Right lobe of liver (tissue), 6 donors: ENCODE measurements around the gene THBS1. TPM values are rescaled to one million over a fixed set of nuclear protein-coding genes. Genes with fewer than 3 reads are reported as not detected.

ENCODE experiments used
- ATAC-seq, 4 donors: fragments of 200-7000 bp; cut with Tn5 transposase; one replicate each; pipeline ENCODE4 v1.9.1; 2020; ENCODE audit warnings: mild to moderate bottlenecking in 4 of 4, moderate library complexity in 4 of 4
- DNase-seq, 3 donors: peaks; one replicate each; pipeline ENCODE4 v3.0.0-alpha.2; 2020
- H3K27ac ChIP-seq, 3 donors: fragments of 200-600 bp; one replicate each; pipeline ENCODE4 v1.8.0; 2022
- H3K27me3 ChIP-seq, 2 donors: fragments of 200-600 bp; one replicate each; pipeline ENCODE4 v1.8.0; 2022
- H3K36me3 ChIP-seq, 4 donors: fragments of 200-600 bp; sonication (generic) in 1 of 4; one replicate each; pipeline versions ENCODE4 v1.5.1 to v1.8.0; 2017 to 2022; ENCODE audit warnings: control low read depth in 1 of 4
- H3K4me1 ChIP-seq, 4 donors: fragments of 200-600 bp; sonication (generic) in 1 of 4; one replicate each; pipeline versions ENCODE4 v1.5.1 to v1.8.0; 2017 to 2022; ENCODE audit warnings: control low read depth in 1 of 4
- H3K4me3 ChIP-seq, 3 donors: fragments of 200-600 bp; one replicate each; pipeline ENCODE4 v1.8.0; 2022
- H3K9me3 ChIP-seq, 4 donors: fragments of 200-600 bp; sonication (generic) in 1 of 4; one replicate each; pipeline versions ENCODE4 v1.5.1 to v1.8.0; 2017 to 2022; ENCODE audit warnings: control low read depth in 1 of 4
- CTCF ChIP-seq, 4 donors: fragments of 200-600 bp in 3 of 4; fragments of 450-650 bp in 1 of 4; IDR thresholded peaks; one replicate each; pipeline versions ENCODE4 v1.5.1 to v1.8.0; 2016 to 2022; ENCODE audit warnings: antibody characterized with exemption in 4 of 4, mild to moderate bottlenecking in 2 of 4
- POLR2A ChIP-seq: fragments of 450-650 bp; IDR thresholded peaks from one replicate; pipeline ENCODE4 v1.6.1; 2017; ENCODE audit warnings: antibody characterized with exemption, mild to moderate bottlenecking
- WGBS: methylation state at CpG from one replicate; pipeline ENCODE4 v1.1.6; 2018; ENCODE audit warnings: low coverage, low lambda C conversion rate; ENCODE audit not compliant: insufficient coverage; ENCODE audit errors: missing lambda C conversion rate; 5-methylcytosine and 5-hydroxymethylcytosine counted together
- intact Hi-C, 2 donors: fragments of 100-400 bp; cut with DNase I; formaldehyde crosslinking; loops; one replicate each; pipeline versions ENCODE4 v1.11.2 to v1.14.1; 2022
- total RNA-seq, 6 experiments: library from RNA; depleted of rRNA in 2 of 6; stranded (reverse); fragments of >200 nt in 2 of 6; fragmentation: NEBNext Ultra II Directional in 3 of 6; extraction: Animal tissue kit (Norgen Biotek cat#: 25700) in 3 of 6; gene quantifications; one replicate each; pipeline versions ENCODE4 v1.1.0 to v1.2.4, GENCODE V29; 2016 to 2023
- donor health status: DM: no; HTN: yes; CAD: no.
- donor health status: DM: no; HTN: no; CAD: no.
- donor health status: DM: no; HTN: no; CAD: no.
- donor health status: DM: no; HTN: yes; CAD: no.
- donor health status: DM: no; HTN: yes; CAD: no.

THBS1 gene
- total RNA-seq, 6 experiments from 2014 or later = 10.7 to 253 (median 64.6) TPM

GRCh38 chr15:39625451-39625850, 44.6 kb downstream of the THBS1 start:
- intact Hi-C loops = no loop called here
- TF ChIP-seq POLR2A = no peak
- Histone ChIP-seq H3K27me3 (no peaks in the 10 kb centered on the region), H3K4me3 (no peak overlapping the region), H3K27ac (peak overlapping the region in 2 of 3 donors; percentile 53 to 62), H3K4me1 (no peaks in the 10 kb centered on the region), H3K36me3 (no peaks in the 10 kb centered on the region), H3K9me3 (no peaks in the 10 kb centered on the region)
- no peak for ATAC-seq
- no peak for DNase-seq
- 46% methylated on average over 2 of the region's 4 CpGs for WGBS

- ATAC-seq = no peak
- Histone ChIP-seq H3K4me1 (no peaks in the 10 kb centered on the region), H3K36me3 (no peaks in the 10 kb centered on the region), H3K27ac (peak overlapping the region in 2 of 3 donors; percentile 53 to 62), H3K27me3 (no peaks in the 10 kb centered on the region), H3K9me3 (no peaks in the 10 kb centered on the region), H3K4me3 (no peak overlapping the region)
- intact Hi-C loops = no loop called here
- DNase-seq = no peak
- TF ChIP-seq CTCF (IDR thresholded peaks at IDR 0.05) (no peak), POLR2A (no peak)
Measured at GRCh38 chr15:39625856-39626255, 45.0 kb downstream of the THBS1 start.

DNA sequence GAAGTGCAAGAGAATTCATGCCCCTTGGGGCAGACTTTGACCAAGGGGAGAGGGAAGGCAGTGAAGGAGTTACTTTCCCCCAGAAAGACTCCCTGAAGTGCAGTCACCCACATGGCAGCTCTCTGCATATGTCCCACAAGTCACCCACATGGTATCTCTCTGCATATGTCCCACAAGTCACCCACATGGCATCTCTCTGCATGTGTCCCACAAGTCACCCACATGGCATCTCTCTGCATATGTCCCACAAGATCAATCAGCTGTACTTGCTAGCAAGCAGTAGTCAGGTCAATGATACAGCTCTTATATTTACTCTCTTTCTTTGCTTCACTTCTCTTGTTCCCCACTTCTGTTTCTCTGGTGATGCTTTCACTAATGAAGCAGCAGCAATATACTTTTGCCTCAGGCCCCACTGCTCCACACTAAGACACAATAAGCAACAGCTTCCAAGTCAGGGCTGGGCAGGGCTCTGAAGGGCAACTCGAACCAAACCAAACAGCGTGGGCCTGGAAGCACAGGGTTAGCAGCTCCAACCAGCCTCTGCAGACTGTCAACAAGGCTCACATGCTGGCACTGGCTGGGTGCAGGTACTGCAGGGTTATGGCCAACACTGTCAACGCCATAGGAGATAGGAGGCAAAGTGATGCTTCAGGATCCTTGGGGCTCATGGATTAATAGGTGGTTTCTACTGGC, 46.7 kb downstream of the THBS1 start:
- no peaks in the 10 kb centered on the region for H3K4me1 ChIP-seq
- H3K36me3 ChIP-seq = no peaks in the 10 kb centered on the region
- intact Hi-C loops = no loop called here
- H3K9me3 ChIP-seq = no peaks in the 10 kb centered on the region
- ATAC-seq (peak in 2 of 4 donors; percentile 2 to 9), DNase-seq (no peak)
- no peak overlapping the region for H3K4me3 ChIP-seq
- WGBS = 78% methylated on average over 3 of the region's 3 CpGs
- H3K27me3 ChIP-seq = no peaks in the 10 kb centered on the region
- TF ChIP-seq POLR2A = no peak
- TF ChIP-seq CTCF (IDR thresholded peaks at IDR 0.05) = no peak
- no peak overlapping the region for H3K27ac ChIP-seq

GRCh38 chr15:39628144-39628508, 47.2 kb downstream of the THBS1 start:
- DNase-seq (no peak), ATAC-seq (peak; percentile 29 to 68 (median 45))
- Histone ChIP-seq H3K27ac (no peak overlapping the region), H3K4me3 (no peak overlapping the region), H3K9me3 (no peaks in the 10 kb centered on the region), H3K27me3 (no peaks in the 10 kb centered on the region), H3K4me1 (no peaks in the 10 kb centered on the region), H3K36me3 (no peaks in the 10 kb centered on the region)
- 52% methylated on average over 5 of the region's 5 CpGs for WGBS
- intact Hi-C loops = no loop called here
- TF ChIP-seq CTCF (IDR thresholded peaks at IDR 0.05) (peak; percentile 25 to 43 (median 34)), POLR2A (no peak)

GRCh38 chr15:39628546-39629257, 47.8 kb downstream of the THBS1 start:
- TF ChIP-seq CTCF (IDR thresholded peaks at IDR 0.05) (no peak), POLR2A (no peak)
- WGBS = 59% methylated on average over 8 of the region's 9 CpGs
- Histone ChIP-seq H3K4me1 (no peaks in the 10 kb centered on the region), H3K36me3 (no peaks in the 10 kb centered on the region), H3K27me3 (no peaks in the 10 kb centered on the region), H3K9me3 (no peaks in the 10 kb centered on the region), H3K27ac (no peak overlapping the region), H3K4me3 (no peak overlapping the region)
- ATAC-seq = no peak
- intact Hi-C loops = no loop called here
- DNase-seq = no peak
